ENCODE results near the gene ALG2. TPM values are rescaled to one million over a fixed set of nuclear protein-coding genes. Genes with fewer than 3 reads are reported as not detected.

The ALG2 gene
- 39.5 and 41.7 TPM in 2 replicates for total RNA-seq

GRCh38 chr9:99221621-99222415, at the start of gene ALG2, which contains the start of gene SEC61B:
Gene ALG2, minus strand, starts transcription at chr9:99221942. Its CDS starts 48 bp downstream, at chr9:99221894.
Gene SEC61B, plus strand, starts transcription at chr9:99222282. Its CDS starts 82 bp downstream, at chr9:99222364.
- intact Hi-C loops (cut with micrococcal nuclease): loop anchor here (1.0 to 10.0 kb wide), 4 partner anchors 32 to 873 kb away; partner anchors contain the start of genes ERP44, INVS and NR4A3
- peak; percentile 88 for DNase-seq (ENCODE audit: low spot score)
- H3K27ac Mint-ChIP-seq: peak within 1 kb of the TSS; percentile 100
- no peaks in the 10 kb centered on the region for H3K9me3 Mint-ChIP-seq
- peaks cover 51% of the 10 kb centered on the region for H3K4me1 Mint-ChIP-seq (ENCODE audit: low read depth)
- no peaks in the 10 kb centered on the region for H3K27me3 Mint-ChIP-seq (ENCODE audit: low read depth)
- H3K4me3 Mint-ChIP-seq (ENCODE audit: low read depth): peak within 1 kb of the TSS; percentile 93
- H3K36me3 Mint-ChIP-seq (ENCODE audit: low read depth): peaks cover 73% of the 10 kb centered on the region

GRCh38 chr9:99270491-99270890, 48.7 kb upstream of the ALG2 start:
- DNase-seq (ENCODE audit: low spot score): no peak
- no peak overlapping the region for H3K27ac Mint-ChIP-seq
- H3K9me3 Mint-ChIP-seq: no peaks in the 10 kb centered on the region
- no peaks in the 10 kb centered on the region for H3K36me3 Mint-ChIP-seq (ENCODE audit: low read depth)
- H3K27me3 Mint-ChIP-seq (ENCODE audit: low read depth): peaks cover 10% of the 10 kb centered on the region
- intact Hi-C loops (cut with micrococcal nuclease): no loop called here
- H3K4me1 Mint-ChIP-seq (ENCODE audit: low read depth): peaks cover 20% of the 10 kb centered on the region
- H3K4me3 Mint-ChIP-seq (ENCODE audit: low read depth): no peak overlapping the region

GRCh38 chr9:99269416-99269815, 47.7 kb upstream of the ALG2 start:
- no peaks in the 10 kb centered on the region for H3K9me3 Mint-ChIP-seq
- no peak overlapping the region for H3K27ac Mint-ChIP-seq
- H3K36me3 Mint-ChIP-seq (ENCODE audit: low read depth): no peaks in the 10 kb centered on the region
- no peak for DNase-seq (ENCODE audit: low spot score)
- H3K4me1 Mint-ChIP-seq (ENCODE audit: low read depth): peaks cover 23% of the 10 kb centered on the region
- intact Hi-C loops (cut with micrococcal nuclease): loop anchor here (5.0 to 10.0 kb wide), 3 partner anchors 37 to 553 kb away; partner anchors contain the start of gene NR4A3
- H3K27me3 Mint-ChIP-seq (ENCODE audit: low read depth): peaks cover 10% of the 10 kb centered on the region
- H3K4me3 Mint-ChIP-seq (ENCODE audit: low read depth): no peak overlapping the region

GRCh38 chr9:99266255-99267023, 44.7 kb upstream of the ALG2 start:
- intact Hi-C loops (cut with micrococcal nuclease): loop anchor here (2.0 to 10.0 kb wide), 4 partner anchors 34 to 744 kb away; partner anchors contain the start of gene NR4A3
- Mint-ChIP-seq H3K9me3 (no peaks in the 10 kb centered on the region), H3K4me3 (ENCODE audit: low read depth) (peak overlapping the region; percentile 13), H3K27ac (peak overlapping the region; percentile 51), H3K4me1 (ENCODE audit: low read depth) (peaks cover 33% of the 10 kb centered on the region), H3K27me3 (ENCODE audit: low read depth) (peaks cover 10% of the 10 kb centered on the region), H3K36me3 (ENCODE audit: low read depth) (no peaks in the 10 kb centered on the region)
- DNase-seq (ENCODE audit: low spot score): peak; percentile 41

- DNase-seq (ENCODE audit: low spot score): no peak
- Mint-ChIP-seq H3K9me3 (no peaks in the 10 kb centered on the region), H3K4me3 (ENCODE audit: low read depth) (no peak overlapping the region), H3K4me1 (ENCODE audit: low read depth) (peaks cover 33% of the 10 kb centered on the region), H3K27ac (no peak overlapping the region), H3K27me3 (ENCODE audit: low read depth) (peaks cover 8% of the 10 kb centered on the region), H3K36me3 (ENCODE audit: low read depth) (no peaks in the 10 kb centered on the region)
- intact Hi-C loops (cut with micrococcal nuclease): loop anchor here (2.0 to 10.0 kb wide), 4 partner anchors 33 to 745 kb away; partner anchors contain the start of gene NR4A3
Measured at GRCh38 chr9:99265691-99266090, 43.9 kb upstream of the ALG2 start.

- no peak for DNase-seq (ENCODE audit: low spot score)
- Mint-ChIP-seq H3K36me3 (ENCODE audit: low read depth) (no peaks in the 10 kb centered on the region), H3K4me1 (ENCODE audit: low read depth) (peaks cover 40% of the 10 kb centered on the region), H3K4me3 (ENCODE audit: low read depth) (no peak overlapping the region), H3K9me3 (no peaks in the 10 kb centered on the region), H3K27ac (no peak overlapping the region), H3K27me3 (ENCODE audit: low read depth) (no peaks in the 10 kb centered on the region)
- intact Hi-C loops (cut with micrococcal nuclease): loop anchor here (10.0 kb wide), 1 partner anchor 211 kb away; no protein-coding TSS in a partner anchor
Measured at GRCh38 chr9:99264070-99264680, 42.4 kb upstream of the ALG2 start.

- Mint-ChIP-seq H3K27me3 (ENCODE audit: low read depth) (no peaks in the 10 kb centered on the region), H3K36me3 (ENCODE audit: low read depth) (no peaks in the 10 kb centered on the region), H3K27ac (no peak overlapping the region), H3K4me3 (ENCODE audit: low read depth) (no peak overlapping the region), H3K9me3 (no peaks in the 10 kb centered on the region), H3K4me1 (ENCODE audit: low read depth) (peaks cover 45% of the 10 kb centered on the region)
- DNase-seq (ENCODE audit: low spot score): no peak
- intact Hi-C loops (cut with micrococcal nuclease): loop anchor here (10.0 kb wide), 1 partner anchor 212 kb away; no protein-coding TSS in a partner anchor
Measured at GRCh38 chr9:99262949-99263418, 41.2 kb upstream of the ALG2 start.

GRCh38 chr9:99261923-99262322, 40.2 kb upstream of the ALG2 start:
- Mint-ChIP-seq H3K27me3 (ENCODE audit: low read depth) (no peaks in the 10 kb centered on the region), H3K4me3 (ENCODE audit: low read depth) (no peak overlapping the region), H3K27ac (no peak overlapping the region), H3K4me1 (ENCODE audit: low read depth) (peaks cover 41% of the 10 kb centered on the region), H3K36me3 (ENCODE audit: low read depth) (no peaks in the 10 kb centered on the region), H3K9me3 (no peaks in the 10 kb centered on the region)
- DNase-seq (ENCODE audit: low spot score): no peak
- intact Hi-C loops (cut with micrococcal nuclease): loop anchor here (2.0 to 10.0 kb wide), 2 partner anchors 213 to 751 kb away; no protein-coding TSS in a partner anchor

- no peaks in the 10 kb centered on the region for H3K9me3 Mint-ChIP-seq
- intact Hi-C loops (cut with micrococcal nuclease): no loop called here
Measured at GRCh38 chr9:99259231-99259918, 37.6 kb upstream of the ALG2 start.

GRCh38 chr9:99257723-99258389, 36.1 kb upstream of the ALG2 start:
- H3K27me3 Mint-ChIP-seq (ENCODE audit: low read depth): no peaks in the 10 kb centered on the region
- no peak for DNase-seq (ENCODE audit: low spot score)
- no peaks in the 10 kb centered on the region for H3K36me3 Mint-ChIP-seq (ENCODE audit: low read depth)
- intact Hi-C loops (cut with micrococcal nuclease): no loop called here
- peaks cover 50% of the 10 kb centered on the region for H3K4me1 Mint-ChIP-seq (ENCODE audit: low read depth)
- no peak overlapping the region for H3K27ac Mint-ChIP-seq
- no peak overlapping the region for H3K4me3 Mint-ChIP-seq (ENCODE audit: low read depth)
- H3K9me3 Mint-ChIP-seq: no peaks in the 10 kb centered on the region

More at GRCh38 chr9:99259231-99259918, 37.6 kb upstream of the ALG2 start:
- no peaks in the 10 kb centered on the region for H3K27me3 Mint-ChIP-seq (ENCODE audit: low read depth)
- peak overlapping the region; percentile 89 for H3K27ac Mint-ChIP-seq
- peaks cover 48% of the 10 kb centered on the region for H3K4me1 Mint-ChIP-seq (ENCODE audit: low read depth)
- no peaks in the 10 kb centered on the region for H3K36me3 Mint-ChIP-seq (ENCODE audit: low read depth)
- peak overlapping the region; percentile 52 for H3K4me3 Mint-ChIP-seq (ENCODE audit: low read depth)
- DNase-seq (ENCODE audit: low spot score): peak; percentile 41

- Mint-ChIP-seq H3K4me1 (ENCODE audit: low read depth) (peaks cover 67% of the 10 kb centered on the region), H3K36me3 (ENCODE audit: low read depth) (no peaks in the 10 kb centered on the region), H3K27me3 (ENCODE audit: low read depth) (no peaks in the 10 kb centered on the region), H3K9me3 (no peaks in the 10 kb centered on the region), H3K27ac (no peak overlapping the region), H3K4me3 (ENCODE audit: low read depth) (no peak overlapping the region)
- no peak for DNase-seq (ENCODE audit: low spot score)
- intact Hi-C loops (cut with micrococcal nuclease): no loop called here
Measured at GRCh38 chr9:99255651-99256050, 33.9 kb upstream of the ALG2 start.
